K562 (cell line): Measurements from ENCODE around the gene SLC1A7. TPM values are rescaled to one million over a fixed set of nuclear protein-coding genes. Genes with fewer than 3 reads are reported as not detected.

Experiments
- CBX3 ChIP-seq, 2 experiments: IDR thresholded peaks; 1 replicate in 1 of 2; 2 replicates in 1 of 2; pipeline ENCODE4 v1.6.1; 2012; ENCODE audit warnings: inconsistent platforms in 2 of 2, low read length in 2 of 2, borderline replicate concordance in 1 of 2, control low read depth in 1 of 2
- CEBPB ChIP-seq: fragments of 450-650 bp; IDR thresholded peaks from 2 replicates; pipeline ENCODE4 v1.6.1; 2016; ENCODE audit warnings: missing genetic modification characterization, missing compliant biosample characterization
- CREB5 ChIP-seq: fragments of 250-450 bp; sonication (Bioruptor Pico); IDR thresholded peaks from 2 replicates; pipeline ENCODE4 v1.5.0; 2020; ENCODE audit warnings: mild to moderate bottlenecking
- ESRRB ChIP-seq: fragments of 250-450 bp; sonication (Bioruptor Pico); IDR thresholded peaks from 2 replicates; pipeline ENCODE4 v1.5.0; 2020; ENCODE audit warnings: mild to moderate bottlenecking, moderate library complexity, borderline replicate concordance
- L3MBTL2 ChIP-seq: fragments of 450-650 bp; IDR thresholded peaks from 2 replicates; pipeline ENCODE4 v1.6.1; 2016; ENCODE audit warnings: mild to moderate bottlenecking, moderate library complexity
- MCM7 ChIP-seq, 2 experiments: fragments of 450-650 bp; IDR thresholded peaks; 2 replicates each; pipeline ENCODE4 v1.6.1; 2016 to 2018
- POLR3A ChIP-seq: IDR thresholded peaks from 2 replicates; pipeline ENCODE4 v1.6.1; 2011; ENCODE audit warnings: borderline replicate concordance, mild to moderate bottlenecking, moderate library complexity; ENCODE audit not compliant: insufficient read length, insufficient read depth; ENCODE audit errors: extremely low read depth
- SREBF2 ChIP-seq: sonication (generic); formaldehyde crosslinking; IDR thresholded peaks from 2 replicates; pipeline ENCODE4 v1.4.0; 2020; ENCODE audit warnings: mild to moderate bottlenecking, missing genetic modification reagents
- ZNF263 ChIP-seq: sonication (generic); formaldehyde crosslinking; IDR thresholded peaks from 2 replicates; pipeline ENCODE4 v1.8.0; 2022; ENCODE audit warnings: mild to moderate bottlenecking, missing genetic modification reagents, borderline replicate concordance
- ZNF274 ChIP-seq: IDR thresholded peaks from 2 replicates; pipeline ENCODE4 v1.6.1; 2011; ENCODE audit warnings: low read depth, mild to moderate bottlenecking, low read length, moderate library complexity, borderline replicate concordance
- ZNF644 ChIP-seq: fragments of 200-800 bp; sonication (Bioruptor generic); IDR thresholded peaks from 2 replicates; pipeline ENCODE4 v1.6.1; 2016; ENCODE audit warnings: low read depth, missing genetic modification characterization, missing compliant biosample characterization
- polyA plus RNA-seq, 8 experiments: library from polyadenylated mRNA; depleted of rRNA in 4 of 8; stranded (reverse) in 5 of 8; unstranded in 3 of 8; fragments of >200 nt; fragmentation: Nextera tagmentation in 2 of 8; fragmentation: Illumina TruSeq in 1 of 8; extraction: Ambion mirVana in 2 of 8; extraction: Trizol in 1 of 8; gene quantifications; 2 replicates each; pipeline versions ENCODE4 v1.2.1 to v1.2.3, GENCODE V29; 2011 to 2014; ENCODE audit warnings: inconsistent platforms in 1 of 8, missing spikeins in 1 of 8
- total RNA-seq, 7 experiments: library from RNA; depleted of rRNA in 6 of 7; stranded (reverse); fragments of >200 nt in 6 of 7; fragmentation: Illumina TruSeq in 2 of 7; extraction: Trizol in 2 of 7; gene quantifications; 2 replicates each; pipeline versions ENCODE4 v1.2.1 to v1.2.3, GENCODE V29; 2011 to 2021; ENCODE audit warnings: low replicate concordance in 1 of 7
- TF ChIP-seq, protein P1 (sequence below), 2 experiments: fragments of 450-650 bp; IDR thresholded peaks; 2 replicates each; pipeline ENCODE4 v1.6.1; 2016; ENCODE audit warnings: mild to moderate bottlenecking in 2 of 2, borderline replicate concordance in 1 of 2, low read depth in 1 of 2, moderate library complexity in 1 of 2
- TF ChIP-seq, protein P2 (sequence below): fragments of 450-650 bp; IDR thresholded peaks from 2 replicates; pipeline ENCODE4 v1.6.1; 2016; ENCODE audit warnings: missing biosample characterization, missing genetic modification characterization
- TF ChIP-seq, protein P3 (sequence below), 2 experiments: fragments of 450-650 bp in 1 of 2; sonication (generic) in 1 of 2; formaldehyde crosslinking in 1 of 2; IDR thresholded peaks in 1 of 2; conservative IDR thresholded peaks in 1 of 2; 2 replicates each; pipeline versions ENCODE4 v1.6.1 to v1.8.1; 2016 to 2023; ENCODE audit warnings: mild to moderate bottlenecking in 2 of 2, moderate library complexity in 2 of 2, inconsistent platforms in 1 of 2, missing genetic modification reagents in 1 of 2
- TF ChIP-seq, protein P4 (sequence below): sonication (generic); formaldehyde crosslinking; IDR thresholded peaks from 2 replicates; pipeline ENCODE4 v1.8.0; 2022; ENCODE audit warnings: missing genetic modification reagents, mild to moderate bottlenecking, borderline replicate concordance

Gene SLC1A7
- total and polyA plus RNA-seq, 9 of the 15 experiments (the other 6 are each of a cell fraction or from before 2014, with no cell fraction given) = 0.07 TPM; not detected in 8

- TF ChIP-seq CEBPB (tag) = peak; percentile 80
- TF ChIP-seq L3MBTL2 = peak; percentile 35; the same call in 1 of the 2 replicates
- TF ChIP-seq, protein P1, sequence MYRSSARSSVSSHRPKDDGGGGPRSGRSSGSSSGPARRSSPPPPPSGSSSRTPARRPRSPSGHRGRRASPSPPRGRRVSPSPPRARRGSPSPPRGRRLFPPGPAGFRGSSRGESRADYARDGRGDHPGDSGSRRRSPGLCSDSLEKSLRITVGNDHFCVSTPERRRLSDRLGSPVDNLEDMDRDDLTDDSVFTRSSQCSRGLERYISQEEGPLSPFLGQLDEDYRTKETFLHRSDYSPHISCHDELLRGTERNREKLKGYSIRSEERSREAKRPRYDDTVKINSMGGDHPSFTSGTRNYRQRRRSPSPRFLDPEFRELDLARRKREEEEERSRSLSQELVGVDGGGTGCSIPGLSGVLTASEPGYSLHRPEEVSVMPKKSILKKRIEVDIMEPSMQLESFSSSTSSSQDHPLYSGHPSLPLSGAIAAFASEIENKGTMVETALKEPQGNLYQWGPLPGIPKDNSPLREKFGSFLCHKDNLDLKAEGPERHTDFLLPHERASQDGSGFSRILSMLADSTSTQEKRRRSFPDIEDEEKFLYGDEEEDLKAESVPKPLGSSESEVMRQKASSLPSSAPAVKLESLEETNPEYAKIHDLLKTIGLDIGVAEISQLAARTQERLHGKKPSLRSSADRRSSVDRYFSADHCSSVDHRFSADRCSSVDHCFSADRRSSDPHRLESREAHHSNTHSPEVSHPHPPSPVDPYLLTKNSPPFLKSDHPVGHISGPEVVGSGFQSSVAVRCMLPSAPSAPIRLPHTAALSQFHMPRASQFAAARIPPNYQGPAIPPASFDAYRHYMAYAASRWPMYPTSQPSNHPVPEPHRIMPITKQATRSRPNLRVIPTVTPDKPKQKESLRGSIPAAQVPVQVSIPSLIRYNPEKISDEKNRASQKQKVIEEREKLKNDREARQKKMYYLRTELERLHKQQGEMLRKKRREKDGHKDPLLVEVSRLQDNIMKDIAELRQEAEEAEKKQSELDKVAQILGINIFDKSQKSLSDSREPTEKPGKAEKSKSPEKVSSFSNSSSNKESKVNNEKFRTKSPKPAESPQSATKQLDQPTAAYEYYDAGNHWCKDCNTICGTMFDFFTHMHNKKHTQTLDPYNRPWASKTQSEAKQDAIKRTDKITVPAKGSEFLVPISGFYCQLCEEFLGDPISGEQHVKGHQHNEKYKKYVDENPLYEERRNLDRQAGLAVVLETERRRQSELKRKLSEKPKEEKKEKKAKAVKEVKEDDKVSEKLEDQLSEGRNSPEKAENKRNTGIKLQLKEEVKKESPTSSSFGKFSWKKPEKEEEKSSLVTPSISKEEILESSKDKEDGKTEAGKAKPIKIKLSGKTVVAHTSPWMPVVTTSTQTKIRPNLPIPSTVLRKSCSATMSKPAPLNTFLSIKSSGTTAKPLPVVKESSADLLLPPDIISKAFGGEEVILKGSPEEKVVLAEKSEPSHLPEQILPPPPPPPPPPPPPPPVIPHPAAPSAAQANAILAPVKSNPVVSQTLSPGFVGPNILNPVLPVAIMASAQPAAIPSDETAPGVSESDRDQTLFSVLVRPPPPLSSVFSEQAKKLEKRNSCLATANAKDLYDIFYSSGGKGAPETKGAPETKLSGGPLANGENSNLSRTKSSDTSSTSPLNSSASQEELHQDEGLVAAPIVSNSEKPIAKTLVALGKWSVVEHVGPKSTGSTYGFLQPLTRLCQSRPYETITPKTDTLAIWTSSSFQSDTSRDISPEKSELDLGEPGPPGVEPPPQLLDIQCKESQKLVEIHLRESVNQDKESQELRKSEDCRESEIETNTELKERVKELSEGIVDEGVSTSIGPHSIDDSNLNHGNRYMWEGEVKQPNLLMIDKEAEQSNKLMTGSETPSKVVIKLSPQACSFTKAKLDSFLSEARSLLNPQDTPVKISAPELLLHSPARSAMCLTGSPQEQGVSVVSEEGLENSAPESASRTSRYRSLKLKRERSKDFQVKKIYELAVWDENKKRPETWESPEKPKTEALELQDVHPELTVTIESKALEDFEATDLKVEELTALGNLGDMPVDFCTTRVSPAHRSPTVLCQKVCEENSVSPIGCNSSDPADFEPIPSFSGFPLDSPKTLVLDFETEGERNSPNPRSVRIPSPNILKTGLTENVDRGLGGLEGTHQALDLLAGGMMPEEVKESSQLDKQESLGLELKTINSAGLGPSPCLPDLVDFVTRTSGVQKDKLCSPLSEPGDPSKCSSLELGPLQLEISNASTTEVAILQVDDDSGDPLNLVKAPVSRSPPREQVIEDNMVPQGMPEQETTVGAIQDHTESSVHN (IDR thresholded peaks at IDR 0.05; ENCODE audit: borderline replicate concordance in 1 of 2, low read depth in 1 of 2) = no peak
- no peak for TF ChIP-seq CBX3 (IDR thresholded peaks at IDR 0.05; ENCODE audit: borderline replicate concordance in 1 of 2, low read length in 2 of 2)
- no peak for TF ChIP-seq ZNF644 (tag)
- TF ChIP-seq POLR3A = no peak
- TF ChIP-seq ESRRB (CRISPR knock-in tag) = no peak
- TF ChIP-seq, protein P2, sequence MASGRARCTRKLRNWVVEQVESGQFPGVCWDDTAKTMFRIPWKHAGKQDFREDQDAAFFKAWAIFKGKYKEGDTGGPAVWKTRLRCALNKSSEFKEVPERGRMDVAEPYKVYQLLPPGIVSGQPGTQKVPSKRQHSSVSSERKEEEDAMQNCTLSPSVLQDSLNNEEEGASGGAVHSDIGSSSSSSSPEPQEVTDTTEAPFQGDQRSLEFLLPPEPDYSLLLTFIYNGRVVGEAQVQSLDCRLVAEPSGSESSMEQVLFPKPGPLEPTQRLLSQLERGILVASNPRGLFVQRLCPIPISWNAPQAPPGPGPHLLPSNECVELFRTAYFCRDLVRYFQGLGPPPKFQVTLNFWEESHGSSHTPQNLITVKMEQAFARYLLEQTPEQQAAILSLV = 0 out of 2 replicates have a peak, but pooled peaks have one; percentile 36
- TF ChIP-seq CREB5 (CRISPR knock-in tag) = no peak
- no peak for TF ChIP-seq MCM7 (IDR thresholded peaks at IDR 0.05)
- TF ChIP-seq ZNF274 = no peak
- no peak for TF ChIP-seq ZNF263
- TF ChIP-seq, protein P3, sequence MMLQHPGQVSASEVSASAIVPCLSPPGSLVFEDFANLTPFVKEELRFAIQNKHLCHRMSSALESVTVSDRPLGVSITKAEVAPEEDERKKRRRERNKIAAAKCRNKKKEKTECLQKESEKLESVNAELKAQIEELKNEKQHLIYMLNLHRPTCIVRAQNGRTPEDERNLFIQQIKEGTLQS (IDR thresholded peaks at IDR 0.05) = peak; percentile 78
- TF ChIP-seq, protein P3 (CRISPR knock-in tag; conservative IDR thresholded peaks at IDR 0.05) = no peak
- no peak for TF ChIP-seq SREBF2 (CRISPR knock-in tag)
- TF ChIP-seq, protein P4, sequence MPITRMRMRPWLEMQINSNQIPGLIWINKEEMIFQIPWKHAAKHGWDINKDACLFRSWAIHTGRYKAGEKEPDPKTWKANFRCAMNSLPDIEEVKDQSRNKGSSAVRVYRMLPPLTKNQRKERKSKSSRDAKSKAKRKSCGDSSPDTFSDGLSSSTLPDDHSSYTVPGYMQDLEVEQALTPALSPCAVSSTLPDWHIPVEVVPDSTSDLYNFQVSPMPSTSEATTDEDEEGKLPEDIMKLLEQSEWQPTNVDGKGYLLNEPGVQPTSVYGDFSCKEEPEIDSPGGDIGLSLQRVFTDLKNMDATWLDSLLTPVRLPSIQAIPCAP = no peak
These were observed 4.7 kb upstream of the SLC1A7 start (continued) for GRCh38 chr1:53147174-53147573.
